ENCODE data around the gene ENKD1.
A peak's percentile ranks its signal among the peaks of the same experiment; 100 is the strongest.
"Not testable (repeated sequence)": the region's sequence is repeated elsewhere in the genome, so short reads cannot be mapped to it uniquely, and the experiment has no call there.

The ENKD1 gene

GRCh38 chr16:67666559-67667452 lies at the start of gene ENKD1, which contains the start of gene C16orf86:
TSS of gene ENKD1 (minus strand) at chr16:67666750. CDS start at chr16:67666442, 308 bp downstream.
TSS of gene C16orf86 (plus strand) at chr16:67666814. CDS start at chr16:67666971, 157 bp downstream.
- peak; percentile 32 to 66 for DNase-seq

- DNase-seq, result no peak
These were observed 49.5 kb upstream of the ENKD1 start for GRCh38 chr16:67716097-67716496.

DNA sequence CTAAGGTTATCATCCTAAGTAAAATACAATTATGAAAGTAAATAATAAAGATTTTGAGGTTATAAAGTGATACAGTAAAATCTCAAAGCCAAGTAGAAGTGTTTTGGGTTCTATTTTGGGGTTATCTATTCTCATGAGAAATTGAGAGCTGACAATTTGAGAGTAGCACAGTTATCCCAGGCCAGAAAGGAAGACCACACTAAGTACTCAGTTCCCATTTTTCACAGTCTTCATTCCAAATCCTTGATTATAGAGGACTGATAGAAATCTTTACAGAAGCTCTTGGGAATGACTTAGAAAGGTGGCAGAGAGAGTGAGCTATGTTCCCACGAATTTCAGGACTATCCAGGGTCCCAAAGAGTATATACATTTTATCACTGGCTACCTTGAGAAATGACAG lies 48.0 kb upstream of the ENKD1 start:
- no peak for DNase-seq

DNA sequence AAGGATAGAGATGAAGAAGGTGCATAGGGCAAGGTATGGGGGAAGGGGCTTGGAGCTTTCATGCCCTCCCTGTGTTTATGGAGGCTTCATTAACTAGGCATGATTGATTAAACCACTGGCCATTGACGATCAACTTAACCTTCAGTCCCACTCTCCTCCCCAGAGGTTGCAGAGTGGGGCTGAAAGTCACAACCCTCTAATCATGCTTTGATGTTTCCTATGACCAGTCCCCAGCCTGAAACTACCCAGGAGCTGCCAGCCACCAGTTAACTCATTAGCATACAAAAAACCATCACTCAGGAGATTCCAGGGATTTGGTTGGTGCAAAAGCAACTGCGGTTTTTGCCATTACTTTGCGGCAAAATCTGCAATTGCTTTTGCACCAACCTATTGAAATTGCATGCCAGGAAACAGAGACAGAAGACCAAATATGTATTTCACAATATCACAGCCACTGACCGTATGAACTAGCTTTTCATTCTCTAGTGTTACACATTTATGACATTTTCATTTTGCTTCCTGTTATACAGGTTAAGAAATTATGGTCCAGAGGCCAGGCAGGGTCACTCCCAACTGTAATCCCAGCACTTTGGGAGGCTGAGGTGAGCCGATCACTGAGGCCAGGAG lies 47.2 kb upstream of the ENKD1 start:
- no peak for DNase-seq

DNA sequence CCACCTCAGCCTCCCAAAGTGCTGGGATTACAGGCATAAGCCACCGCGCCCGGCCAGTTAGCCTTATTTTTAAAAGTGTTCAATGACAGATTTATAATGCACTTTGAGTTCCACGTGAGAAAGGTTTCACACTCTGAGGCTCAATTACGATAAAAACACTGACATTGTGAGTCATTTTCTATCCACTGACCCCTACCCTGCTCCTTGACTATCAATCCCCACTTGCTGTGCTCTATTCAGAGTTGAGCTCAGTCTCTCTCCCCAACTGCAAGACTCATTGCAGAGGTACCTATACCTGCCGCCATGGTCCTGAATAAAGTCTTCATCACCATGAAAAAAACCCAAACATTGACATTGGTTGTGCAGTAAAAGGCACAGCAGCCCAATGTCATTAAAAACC lies 44.1 kb upstream of the ENKD1 start:
- DNase-seq, result no peak

DNA sequence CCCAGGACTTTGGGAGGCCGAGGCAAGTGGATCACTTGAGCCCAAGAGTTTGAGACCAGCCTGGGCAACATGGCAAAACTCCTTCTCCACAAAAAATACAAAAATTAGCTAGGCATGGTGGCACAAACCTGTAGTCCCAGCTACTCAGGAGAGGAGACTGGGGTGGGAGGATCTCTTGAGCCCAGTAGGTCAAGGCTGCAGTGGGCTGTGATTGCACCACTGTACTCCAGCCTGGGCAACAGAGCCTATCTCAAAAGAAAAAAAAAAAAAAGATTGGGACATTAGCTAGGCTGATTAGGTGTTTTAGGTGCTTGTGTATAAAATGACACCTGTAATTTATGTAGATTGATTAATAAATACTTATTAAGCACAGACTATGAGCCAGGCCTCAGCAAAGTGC lies 42.5 kb upstream of the ENKD1 start:
- DNase-seq, result no peak

- DNase-seq, result no peak
These were observed 41.8 kb upstream of the ENKD1 start for GRCh38 chr16:67708368-67708771.

GRCh38 chr16:67707790-67708189 lies 41.2 kb upstream of the ENKD1 start:
- no peak for DNase-seq

- DNase-seq, result no peak
These were observed 40.7 kb upstream of the ENKD1 start for GRCh38 chr16:67707210-67707609.

- no peak for DNase-seq
These were observed 37.6 kb upstream of the ENKD1 start for GRCh38 chr16:67704110-67704509.

DNA sequence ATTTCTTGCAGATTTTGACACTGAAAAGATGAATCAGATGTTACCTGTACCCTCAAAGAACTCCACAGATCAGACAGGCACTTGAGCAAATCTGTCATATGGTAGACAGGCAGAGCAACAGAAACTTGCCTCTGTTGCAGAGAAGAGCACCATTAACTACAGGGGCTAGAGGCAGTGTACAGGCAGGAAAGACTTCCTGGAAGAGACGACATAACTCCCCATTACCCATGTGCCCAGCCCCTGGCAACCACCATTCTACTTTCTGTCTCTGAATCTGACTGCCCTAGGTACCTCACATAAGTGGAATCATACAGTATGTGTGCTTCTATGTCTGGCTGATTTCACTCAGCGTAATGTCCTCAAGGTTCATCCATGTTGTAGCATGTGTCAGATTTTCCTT lies 37.1 kb upstream of the ENKD1 start:
- DNase-seq, result no peak

- no peak for DNase-seq
These were observed 35.6 kb upstream of the ENKD1 start for GRCh38 chr16:67702130-67702529.

GRCh38 chr16:67701420-67701819 lies 34.9 kb upstream of the ENKD1 start:
- no peak for DNase-seq

GRCh38 chr16:67699265-67699664 lies 32.7 kb upstream of the ENKD1 start:
- DNase-seq, result no peak

- DNase-seq, result no peak
These were observed 31.1 kb upstream of the ENKD1 start for GRCh38 chr16:67697422-67698185.

DNA sequence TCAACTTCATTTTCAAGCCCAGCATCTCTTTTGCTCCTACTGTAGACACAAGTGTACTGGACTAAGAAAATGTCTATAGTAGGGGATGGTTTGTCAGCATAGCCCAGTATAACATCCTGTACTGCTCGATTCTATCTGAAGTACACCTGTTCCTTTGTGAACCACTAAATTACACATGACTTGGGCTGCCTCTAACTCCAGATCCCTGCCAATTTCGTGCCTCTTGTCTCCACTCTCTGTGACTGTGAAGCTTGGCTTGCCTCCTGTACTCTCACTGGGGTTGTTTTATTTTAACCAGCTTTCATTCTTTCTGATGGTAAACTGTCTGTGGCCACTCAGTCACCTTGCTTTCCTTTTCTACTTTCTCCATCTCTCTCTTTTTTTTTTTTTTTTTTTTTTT lies 28.1 kb upstream of the ENKD1 start:
- no peak for DNase-seq

DNA sequence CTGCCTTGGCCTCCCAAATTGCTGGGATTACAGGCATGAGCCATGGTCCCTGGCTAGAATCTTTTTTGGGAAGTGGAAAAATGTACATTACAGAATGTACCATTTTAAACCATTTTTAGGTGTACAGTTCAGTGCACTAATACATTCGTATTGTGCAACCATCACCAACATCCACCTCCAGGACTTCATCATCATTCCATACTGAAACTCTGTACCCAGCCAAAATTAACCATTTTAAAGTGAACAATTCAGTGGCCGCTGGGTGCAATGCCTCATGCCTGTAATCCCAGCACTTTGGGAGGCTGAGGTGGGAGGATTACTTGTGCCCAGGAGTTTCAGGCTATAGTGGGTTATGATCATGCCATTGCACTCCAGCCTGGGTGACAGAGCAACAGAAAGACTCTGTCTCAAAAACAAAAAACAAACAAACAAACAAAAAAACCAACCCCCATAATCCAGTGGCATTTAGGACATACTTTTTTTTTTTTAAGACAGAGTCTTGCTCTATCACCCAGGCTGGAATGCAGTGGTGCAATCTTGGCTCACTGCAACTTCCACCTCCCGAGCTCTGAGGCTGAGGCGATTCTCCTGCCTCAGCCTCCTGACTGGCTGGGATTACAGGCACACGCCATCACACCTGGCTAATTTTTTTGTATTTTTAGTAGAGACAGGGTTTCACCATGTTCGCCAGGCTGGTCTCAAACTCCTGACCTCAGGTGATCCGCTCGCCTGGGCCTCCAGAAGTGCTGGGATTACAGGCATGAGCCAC lies 27.2 kb upstream of the ENKD1 start:
- not testable (repeated sequence) for DNase-seq

- no peak for DNase-seq
These were observed 19.0 kb upstream of the ENKD1 start for GRCh38 chr16:67685388-67686112.

- DNase-seq, result no peak
These were observed 17.2 kb upstream of the ENKD1 start for GRCh38 chr16:67683767-67684166.

- no peak for DNase-seq
These were observed 13.7 kb upstream of the ENKD1 start for GRCh38 chr16:67679935-67680897.

Data from hippocampal formation (tissue), 2 donors.